PC-3 (cell line): ENCODE results near the gene ARHGEF16. TPM values are rescaled to one million over a fixed set of nuclear protein-coding genes. Genes with fewer than 3 reads are reported as not detected.

ENCODE experiments used
- ATAC-seq: fragments of 200-7000 bp; cut with Tn5 transposase; 2 replicates; pipeline ENCODE4 v1.9.1; 2020; ENCODE audit warnings: mild to moderate bottlenecking, moderate library complexity
- BruUV-seq: library from RNA; stranded (reverse); fragments of 400-500 nt; replicated peaks from 2 replicates; lab custom pipeline; 2021; lab: Mats Ljungman, UMichigan
- CTCF ChIA-PET: fragments of 300-600 bp; sonication (Branson Sonifier 250); formaldehyde crosslinking; loops from one replicate; lab custom pipeline; 2022; ENCODE audit warnings: antibody characterized with exemption; lab: Charles Lee
- POLR2A ChIA-PET: fragments of 300-600 bp; sonication (Branson Sonifier 250); formaldehyde crosslinking; loops from one replicate; lab custom pipeline; 2022; ENCODE audit warnings: antibody characterized with exemption; ENCODE audit not compliant: unreplicated experiment; lab: Charles Lee
- DNase-seq: peaks from one replicate; pipeline ENCODE4 v3.0.0-alpha.2; 2015
- H2AFZ ChIP-seq: fragments of 300-600 bp; sonication (generic); 2 replicates; pipeline ENCODE4 v1.6.0; 2016; ENCODE audit warnings: antibody characterized with exemption, low read length
- H3F3A ChIP-seq: fragments of 300-600 bp; sonication (generic); one replicate; pipeline ENCODE4 v1.6.0; 2017; ENCODE audit warnings: antibody characterized with exemption, low read length, control low read depth, mild to moderate bottlenecking; ENCODE audit not compliant: unreplicated experiment
- H3K27ac ChIP-seq: fragments of 300-600 bp; sonication (generic); 2 replicates; pipeline ENCODE4 v1.5.1; 2016; ENCODE audit warnings: mild to moderate bottlenecking, low read length
- H3K27me3 ChIP-seq: fragments of 300-600 bp; sonication (generic); 2 replicates; pipeline ENCODE4 v1.6.1; 2016; ENCODE audit warnings: low read length, mixed read lengths
- H3K36me3 ChIP-seq: fragments of 300-600 bp; sonication (generic); 2 replicates; pipeline ENCODE4 v1.6.1; 2016; ENCODE audit warnings: low read depth, mixed run types, low read length, mixed read lengths
- H3K4me1 ChIP-seq: fragments of 300-600 bp; sonication (generic); 2 replicates; pipeline ENCODE4 v1.5.1; 2016; ENCODE audit warnings: low read length; ENCODE audit not compliant: insufficient read depth
- H3K4me2 ChIP-seq: fragments of 300-600 bp; sonication (generic); 2 replicates; pipeline ENCODE4 v1.6.0; 2016; ENCODE audit warnings: low read length
- H3K4me3 ChIP-seq: fragments of 300-600 bp; sonication (generic); 2 replicates; pipeline ENCODE4 v1.5.1; 2016; ENCODE audit warnings: mild to moderate bottlenecking, low read length, mixed read lengths
- H3K79me2 ChIP-seq: fragments of 300-600 bp; sonication (generic); 2 replicates; pipeline ENCODE4 v1.6.1; 2017; ENCODE audit warnings: low read length, mixed read lengths
- H3K9ac ChIP-seq: fragments of 300-600 bp; sonication (generic); 2 replicates; pipeline ENCODE4 v1.6.0; 2016; ENCODE audit warnings: mild to moderate bottlenecking, low read length
- H3K9me2 ChIP-seq: fragments of 300-600 bp; sonication (generic); replicated peaks from 2 replicates; pipeline ENCODE4 v1.6.1; 2016; ENCODE audit warnings: mixed run types, low read length, mixed read lengths
- H3K9me3 ChIP-seq: fragments of 300-600 bp; sonication (generic); 2 replicates; pipeline ENCODE4 v1.6.1; 2016; ENCODE audit warnings: low read length, mixed read lengths
- H4K20me1 ChIP-seq: fragments of 300-600 bp; sonication (generic); 2 replicates; pipeline ENCODE4 v1.6.1; 2016; ENCODE audit warnings: low read length, mixed read lengths
- EZH2 ChIP-seq: fragments of 300-600 bp; sonication (generic); IDR thresholded peaks from one replicate; pipeline ENCODE4 v1.6.1; 2017; ENCODE audit warnings: antibody characterized with exemption, mild to moderate bottlenecking, low read length; ENCODE audit not compliant: unreplicated experiment
- EZH2phosphoT487 ChIP-seq: fragments of 300-600 bp; sonication (generic); IDR thresholded peaks from 2 replicates; pipeline ENCODE4 v1.6.1; 2018; ENCODE audit warnings: mild to moderate bottlenecking, antibody characterized with exemption, low read length, borderline replicate concordance
- intact Hi-C: fragments of 100-400 bp; cut with micrococcal nuclease; formaldehyde crosslinking; loops from 2 replicates; pipeline ENCODE4 v1.9.0; 2023
- total RNA-seq: library from RNA; depleted of rRNA; stranded (reverse); fragments of >200 nt; gene quantifications from 2 replicates; pipeline ENCODE4 v1.2.3, GENCODE V29; 2014
- TF ChIP-seq, protein P1 (sequence below): fragments of 300-600 bp; sonication (generic); conservative IDR thresholded peaks from 2 replicates; pipeline ENCODE4 v1.5.1; 2017; ENCODE audit warnings: antibody characterized with exemption, low read depth, mild to moderate bottlenecking, low read length

Gene ARHGEF16
- total RNA-seq, 1 experiment from 2014 or later = 54.3 TPM

DNA sequence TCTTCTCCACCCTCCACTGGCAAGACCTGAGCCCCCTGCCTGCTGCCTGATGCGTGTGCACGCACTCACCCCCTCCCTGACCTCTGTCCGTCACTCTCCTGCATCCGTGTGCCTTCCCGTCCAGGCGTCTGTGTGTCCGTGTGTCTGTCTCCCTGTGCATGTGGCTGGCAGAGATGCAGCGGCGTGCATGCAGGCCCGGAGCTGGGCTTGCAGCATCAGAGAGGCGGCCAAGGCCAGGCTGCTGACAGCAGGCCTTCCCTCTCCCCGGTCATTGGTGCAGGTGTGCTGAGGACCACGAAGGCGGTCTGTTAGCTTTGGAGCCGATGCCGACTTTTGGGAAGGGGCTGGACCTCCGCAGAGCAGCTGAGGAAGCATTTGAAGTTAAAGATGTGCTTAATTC is 22.8 kb upstream of the ARHGEF16 start:
- TF ChIP-seq, protein P1, sequence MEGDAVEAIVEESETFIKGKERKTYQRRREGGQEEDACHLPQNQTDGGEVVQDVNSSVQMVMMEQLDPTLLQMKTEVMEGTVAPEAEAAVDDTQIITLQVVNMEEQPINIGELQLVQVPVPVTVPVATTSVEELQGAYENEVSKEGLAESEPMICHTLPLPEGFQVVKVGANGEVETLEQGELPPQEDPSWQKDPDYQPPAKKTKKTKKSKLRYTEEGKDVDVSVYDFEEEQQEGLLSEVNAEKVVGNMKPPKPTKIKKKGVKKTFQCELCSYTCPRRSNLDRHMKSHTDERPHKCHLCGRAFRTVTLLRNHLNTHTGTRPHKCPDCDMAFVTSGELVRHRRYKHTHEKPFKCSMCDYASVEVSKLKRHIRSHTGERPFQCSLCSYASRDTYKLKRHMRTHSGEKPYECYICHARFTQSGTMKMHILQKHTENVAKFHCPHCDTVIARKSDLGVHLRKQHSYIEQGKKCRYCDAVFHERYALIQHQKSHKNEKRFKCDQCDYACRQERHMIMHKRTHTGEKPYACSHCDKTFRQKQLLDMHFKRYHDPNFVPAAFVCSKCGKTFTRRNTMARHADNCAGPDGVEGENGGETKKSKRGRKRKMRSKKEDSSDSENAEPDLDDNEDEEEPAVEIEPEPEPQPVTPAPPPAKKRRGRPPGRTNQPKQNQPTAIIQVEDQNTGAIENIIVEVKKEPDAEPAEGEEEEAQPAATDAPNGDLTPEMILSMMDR = no peak
- no peak for TF ChIP-seq EZH2
- TF ChIP-seq EZH2phosphoT487 = no peak
- intact Hi-C loops = no loop called here
- H3K4me3 ChIP-seq = no peak overlapping the region
- POLR2A ChIA-PET = no interaction called here
- no peaks in the 10 kb centered on the region for H4K20me1 ChIP-seq
- DNase-seq (no peak), ATAC-seq (peak; percentile 10; the same call in 1 of the 2 replicates)
- no peak overlapping the region for H3K27ac ChIP-seq
- H3K9me2 ChIP-seq = no peaks in the 10 kb centered on the region
- H3K9ac ChIP-seq = no peak overlapping the region
- CTCF ChIA-PET = no interaction called here
- no peak overlapping the region for H2AFZ ChIP-seq
- no peaks in the 10 kb centered on the region for H3K4me1 ChIP-seq
- H3K4me2 ChIP-seq = no peak overlapping the region
- no TSS peak for BruUV-seq
- H3K9me3 ChIP-seq = no peaks in the 10 kb centered on the region
- H3K36me3 ChIP-seq = no peaks in the 10 kb centered on the region
- H3F3A ChIP-seq = no peaks in the 10 kb centered on the region
- H3K79me2 ChIP-seq = no peaks in the 10 kb centered on the region
- peaks cover 42% of the 10 kb centered on the region for H3K27me3 ChIP-seq

DNA sequence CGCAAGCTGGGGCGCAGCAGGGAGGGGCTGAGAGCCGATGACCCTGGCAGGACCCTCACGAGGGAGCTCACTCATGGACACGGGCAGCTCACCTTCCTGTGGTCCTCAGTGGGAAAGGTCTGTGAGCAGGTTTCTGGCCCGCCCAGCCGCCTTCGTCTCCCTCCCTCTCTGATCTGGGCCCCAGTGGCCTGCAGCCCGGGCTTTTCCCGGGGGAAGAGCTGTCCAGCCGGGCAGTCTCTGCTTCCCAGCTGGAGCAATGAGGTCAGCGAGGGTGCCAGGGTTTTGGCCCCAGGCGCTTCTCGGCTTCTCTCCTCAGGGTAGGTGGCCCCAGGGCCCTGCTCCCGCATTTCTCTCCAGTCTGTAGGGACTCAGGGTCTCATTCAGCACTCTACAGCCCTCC is 22.2 kb upstream of the ARHGEF16 start:
- CTCF ChIA-PET = no interaction called here
- Histone ChIP-seq H3K27ac (no peak overlapping the region), H3K4me3 (no peak overlapping the region), H2AFZ (no peak overlapping the region), H3K36me3 (no peaks in the 10 kb centered on the region), H3K79me2 (no peaks in the 10 kb centered on the region), H3K27me3 (peaks cover 49% of the 10 kb centered on the region), H3K9me3 (no peaks in the 10 kb centered on the region), H3K9ac (no peak overlapping the region), H3K4me2 (no peak overlapping the region), H3K4me1 (no peaks in the 10 kb centered on the region), H4K20me1 (no peaks in the 10 kb centered on the region), H3K9me2 (no peaks in the 10 kb centered on the region), H3F3A (no peaks in the 10 kb centered on the region)
- intact Hi-C loops = no loop called here
- ATAC-seq (no peak), DNase-seq (no peak)
- BruUV-seq = no TSS peak
- TF ChIP-seq EZH2phosphoT487 = no peak
- POLR2A ChIA-PET = interaction anchor here (0.7 kb wide), 1 partner anchor 952 kb away, joined by 3 read pairs; no protein-coding TSS in a partner anchor

DNA sequence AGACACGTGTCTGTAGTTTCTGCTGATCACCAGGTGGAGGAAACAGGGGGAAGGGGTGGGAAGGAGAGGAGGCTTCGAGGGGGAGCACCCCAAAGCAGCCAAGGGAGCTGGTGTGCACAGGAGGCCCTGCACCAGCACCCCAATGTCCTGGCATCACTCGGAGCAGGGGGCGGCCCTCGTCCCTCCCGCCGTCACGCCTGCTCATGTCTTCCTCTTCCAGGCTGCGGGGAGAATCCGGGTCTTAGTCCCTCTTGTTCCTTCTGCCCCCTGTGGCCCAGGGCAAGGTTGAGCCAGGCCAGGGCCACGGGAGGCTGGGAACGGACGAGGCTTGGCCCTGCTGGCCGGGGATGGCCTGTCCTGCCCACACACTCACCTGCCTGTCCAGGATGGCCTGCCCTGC is 21.4 kb upstream of the ARHGEF16 start:
- no peak overlapping the region for H3K4me3 ChIP-seq

More for the DNA sequence above, 21.4 kb upstream of the ARHGEF16 start:
- BruUV-seq = no TSS peak
- H3K4me2 ChIP-seq = no peak overlapping the region
- TF ChIP-seq EZH2phosphoT487 = no peak
- no peaks in the 10 kb centered on the region for H3K9me3 ChIP-seq
- H4K20me1 ChIP-seq = no peaks in the 10 kb centered on the region
- H3F3A ChIP-seq = no peaks in the 10 kb centered on the region
- no peak for ATAC-seq
- peaks cover 56% of the 10 kb centered on the region for H3K27me3 ChIP-seq
- ChIA-PET POLR2A (no interaction called here), CTCF (no interaction called here)
- H3K9ac ChIP-seq = no peak overlapping the region
- H3K79me2 ChIP-seq = no peaks in the 10 kb centered on the region
- no peaks in the 10 kb centered on the region for H3K4me1 ChIP-seq
- H3K36me3 ChIP-seq = no peaks in the 10 kb centered on the region
- no peak overlapping the region for H2AFZ ChIP-seq
- intact Hi-C loops = no loop called here
- H3K9me2 ChIP-seq = no peaks in the 10 kb centered on the region
- DNase-seq = no peak
- no peak overlapping the region for H3K27ac ChIP-seq
